PC-3 (cell line): ENCODE data around the gene HFM1.
A peak's percentile ranks its signal among the peaks of the same experiment; 100 is the strongest.

Experiments used
- CTCF ChIP-seq: fragments of 300-600 bp; sonication (generic); conservative IDR thresholded peaks from 2 replicates; pipeline ENCODE4 v1.5.1; 2017; ENCODE audit warnings: antibody characterized with exemption, low read depth, mild to moderate bottlenecking, low read length
- EZH2 ChIP-seq: fragments of 300-600 bp; sonication (generic); IDR thresholded peaks from one replicate; pipeline ENCODE4 v1.6.1; 2017; ENCODE audit warnings: antibody characterized with exemption, mild to moderate bottlenecking, low read length; ENCODE audit not compliant: unreplicated experiment
- EZH2phosphoT487 ChIP-seq: fragments of 300-600 bp; sonication (generic); IDR thresholded peaks from 2 replicates; pipeline ENCODE4 v1.6.1; 2018; ENCODE audit warnings: mild to moderate bottlenecking, antibody characterized with exemption, low read length, borderline replicate concordance

- TF ChIP-seq CTCF (no peak), EZH2 (peak; percentile 97), EZH2phosphoT487 (peak; percentile 71; the same call in 1 of the 2 replicates)
Measured at GRCh38 chr1:91404151-91405012, at the start of gene HFM1.
